Epithelial cell of proximal tubule (primary cell): ENCODE data around the gene RHBDF1. TPM values are rescaled to one million over a fixed set of nuclear protein-coding genes. Genes with fewer than 3 reads are reported as not detected.

Experiments used
- DNase-seq: peaks from one replicate; pipeline ENCODE4 v3.0.0-alpha.2; 2011; ENCODE audit warnings: low read depth
- H3K4me3 ChIP-seq: 2 replicates; pipeline ENCODE4 v1.5.1; 2011; ENCODE audit warnings: low read depth, mild to moderate bottlenecking, low read length
- total RNA-seq: library from RNA; depleted of rRNA; stranded (reverse); fragments of >200 nt; gene quantifications from 2 replicates; pipeline ENCODE4 v1.2.3, GENCODE V29; 2015
- TF ChIP-seq, protein P1 (sequence below): conservative IDR thresholded peaks from 2 replicates; pipeline ENCODE4 v1.5.1; 2012; ENCODE audit warnings: low read depth, mild to moderate bottlenecking, low read length

Gene RHBDF1
- total RNA-seq, 1 donor from 2014 or later: 21.2 TPM

DNA sequence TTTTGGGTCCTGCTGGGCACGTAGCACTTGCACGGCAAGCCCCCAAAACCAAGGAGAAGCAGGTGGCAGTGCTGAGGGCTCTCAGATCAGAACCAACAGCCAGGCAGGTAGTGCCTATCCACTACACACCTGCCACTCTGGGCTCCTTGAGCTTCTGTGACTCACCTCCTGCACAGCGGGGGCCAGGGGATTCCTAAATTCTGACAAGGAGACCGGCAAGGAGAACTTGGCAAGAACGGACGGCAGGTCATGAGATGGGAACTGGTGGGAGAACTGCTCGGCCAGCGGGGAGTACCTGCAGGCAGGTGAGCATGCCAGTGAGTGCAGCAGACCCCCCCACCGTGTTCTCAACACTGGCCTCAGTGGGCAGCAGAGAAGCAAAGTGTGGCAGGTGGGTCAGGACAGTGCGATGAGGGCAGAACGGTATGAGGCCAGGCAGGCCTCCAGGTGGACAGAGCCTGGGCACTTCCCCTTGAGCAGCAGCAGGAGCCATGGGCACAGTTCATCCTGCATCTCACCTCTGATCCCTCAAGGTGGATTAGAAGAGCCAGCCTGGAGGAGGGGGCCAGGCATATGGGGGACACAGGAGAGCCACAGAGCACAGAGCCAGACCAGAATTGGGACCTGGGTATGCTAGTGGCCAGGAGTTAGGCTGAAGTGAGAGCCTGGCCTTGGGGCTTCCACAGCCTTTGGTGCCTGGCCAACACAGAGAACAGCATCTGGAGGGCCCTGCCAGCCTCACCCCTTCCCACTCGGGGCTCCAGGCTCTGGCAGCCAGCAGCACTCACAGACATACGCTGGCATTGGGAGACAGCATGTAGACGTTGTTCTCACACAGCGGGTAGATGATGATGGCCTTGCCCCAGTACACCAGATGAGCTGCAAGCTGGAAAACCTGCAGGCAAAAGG lies 20.3 kb upstream of the RHBDF1 start:
- H3K4me3 ChIP-seq: no peak overlapping the region
- TF ChIP-seq, protein P1, sequence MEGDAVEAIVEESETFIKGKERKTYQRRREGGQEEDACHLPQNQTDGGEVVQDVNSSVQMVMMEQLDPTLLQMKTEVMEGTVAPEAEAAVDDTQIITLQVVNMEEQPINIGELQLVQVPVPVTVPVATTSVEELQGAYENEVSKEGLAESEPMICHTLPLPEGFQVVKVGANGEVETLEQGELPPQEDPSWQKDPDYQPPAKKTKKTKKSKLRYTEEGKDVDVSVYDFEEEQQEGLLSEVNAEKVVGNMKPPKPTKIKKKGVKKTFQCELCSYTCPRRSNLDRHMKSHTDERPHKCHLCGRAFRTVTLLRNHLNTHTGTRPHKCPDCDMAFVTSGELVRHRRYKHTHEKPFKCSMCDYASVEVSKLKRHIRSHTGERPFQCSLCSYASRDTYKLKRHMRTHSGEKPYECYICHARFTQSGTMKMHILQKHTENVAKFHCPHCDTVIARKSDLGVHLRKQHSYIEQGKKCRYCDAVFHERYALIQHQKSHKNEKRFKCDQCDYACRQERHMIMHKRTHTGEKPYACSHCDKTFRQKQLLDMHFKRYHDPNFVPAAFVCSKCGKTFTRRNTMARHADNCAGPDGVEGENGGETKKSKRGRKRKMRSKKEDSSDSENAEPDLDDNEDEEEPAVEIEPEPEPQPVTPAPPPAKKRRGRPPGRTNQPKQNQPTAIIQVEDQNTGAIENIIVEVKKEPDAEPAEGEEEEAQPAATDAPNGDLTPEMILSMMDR: no peak
- no peak for DNase-seq

DNA sequence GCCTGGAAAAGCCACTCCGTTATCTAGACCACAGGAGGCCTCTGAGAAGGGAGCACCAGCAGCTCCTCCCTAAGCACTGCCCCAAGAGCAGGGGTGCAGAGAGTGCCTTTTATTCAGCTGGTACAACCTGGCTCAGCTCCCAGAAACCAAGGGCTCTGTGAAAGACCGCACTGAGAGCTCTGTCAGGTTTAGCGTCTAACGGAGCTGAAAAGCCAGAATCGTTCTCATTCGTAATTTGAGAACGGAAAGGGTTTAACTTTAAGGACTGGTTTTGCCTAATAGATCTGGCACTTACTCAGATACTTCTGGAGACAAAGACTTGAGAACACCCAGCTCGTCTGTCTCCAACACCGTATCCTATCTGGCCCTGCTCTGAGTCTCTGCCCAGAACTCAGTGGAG lies 19.1 kb upstream of the RHBDF1 start:
- H3K4me3 ChIP-seq: no peak overlapping the region
- TF ChIP-seq, protein P1: no peak
- DNase-seq: no peak

DNA sequence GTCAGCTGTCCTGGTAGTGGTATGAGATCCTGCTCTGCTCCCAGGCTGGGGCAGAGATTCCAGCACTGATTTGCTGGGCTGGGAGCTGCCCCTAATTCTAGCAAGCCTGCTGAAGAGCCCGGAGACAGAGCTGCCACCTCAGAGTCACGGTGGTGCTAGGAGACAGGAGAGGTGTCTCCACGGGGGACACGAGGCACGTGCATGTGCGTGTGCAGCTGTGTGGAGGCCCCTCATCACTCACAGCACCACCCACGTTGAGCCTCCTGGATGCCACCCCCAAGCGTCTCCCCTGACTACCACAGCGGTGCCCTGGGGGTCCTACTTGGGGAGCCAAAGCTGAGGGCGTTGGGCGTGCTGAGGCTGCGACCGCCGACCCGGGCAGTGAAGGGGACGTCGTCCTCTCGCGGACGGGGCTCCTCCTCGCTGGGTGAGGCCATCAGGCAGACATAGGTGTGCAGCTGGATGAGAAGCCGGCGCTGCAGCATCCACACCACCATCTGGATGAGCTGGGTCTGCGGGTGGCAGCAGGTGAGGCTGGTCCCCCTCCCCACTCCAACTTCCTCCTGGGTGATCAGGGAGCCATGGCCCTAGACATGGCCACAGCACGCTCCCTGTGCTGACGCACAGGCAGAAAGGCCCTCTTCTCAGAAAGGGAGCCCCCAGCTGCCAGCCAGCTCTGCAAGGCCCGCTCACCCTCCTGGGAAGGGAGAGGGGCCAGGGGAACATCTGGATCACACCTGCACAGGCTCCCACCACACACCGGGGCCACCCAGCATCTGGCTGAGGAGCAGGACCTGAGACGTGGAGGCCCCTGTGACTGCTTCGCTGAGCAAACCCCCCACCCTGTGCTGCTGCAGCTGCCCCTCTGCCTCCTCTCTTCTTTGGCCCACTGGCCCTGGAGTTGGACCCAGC lies 17.2 kb upstream of the RHBDF1 start:
- TF ChIP-seq, protein P1: no peak
- H3K4me3 ChIP-seq: no peak overlapping the region
- no peak for DNase-seq

DNA sequence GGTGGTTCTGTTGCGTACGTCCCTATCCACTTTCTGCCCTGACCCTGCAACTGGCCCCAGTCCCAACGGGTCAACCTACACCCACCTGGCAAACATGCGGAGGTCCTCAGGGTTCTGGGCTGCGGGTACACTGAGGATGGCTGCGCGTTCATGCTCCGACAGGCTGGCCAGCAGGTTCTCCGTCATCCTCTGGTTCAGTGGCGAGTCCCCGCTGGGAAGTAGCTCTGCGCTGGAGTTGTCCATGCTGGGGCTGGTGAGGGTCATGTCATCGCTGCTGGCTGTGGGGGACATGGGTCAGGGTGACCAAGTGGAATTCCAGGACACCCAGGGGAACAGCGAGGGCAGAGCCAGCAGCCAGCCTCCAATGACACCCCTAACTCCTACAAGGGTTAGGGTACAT lies 16.2 kb upstream of the RHBDF1 start:
- no peak overlapping the region for H3K4me3 ChIP-seq
- TF ChIP-seq, protein P1: no peak
- no peak for DNase-seq

DNA sequence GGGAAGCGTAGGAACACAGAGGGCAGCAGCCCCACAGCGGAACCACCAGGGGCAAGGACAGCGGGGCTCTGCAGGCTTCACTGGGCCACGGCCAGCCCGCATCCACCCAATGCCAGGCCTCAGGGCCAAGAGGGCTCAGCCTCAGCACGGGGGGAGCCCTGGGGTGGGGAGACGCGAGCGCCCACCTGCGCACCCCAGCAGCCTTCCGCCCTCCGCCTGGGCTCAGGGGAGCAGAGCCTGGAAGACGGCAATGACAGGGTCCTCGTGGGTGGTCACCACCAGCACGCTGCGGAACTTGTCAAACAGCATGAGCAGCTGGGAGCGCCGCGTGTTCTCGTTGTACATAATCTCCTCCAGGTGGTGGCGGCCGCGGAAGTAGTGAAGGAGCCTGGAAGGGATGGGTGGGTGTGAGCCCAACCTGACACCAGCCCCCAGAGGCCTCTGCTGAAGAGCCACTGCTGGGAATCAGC lies 14.1 kb upstream of the RHBDF1 start:
- DNase-seq: no peak
- TF ChIP-seq, protein P1: no peak
- H3K4me3 ChIP-seq: no peak overlapping the region

DNA sequence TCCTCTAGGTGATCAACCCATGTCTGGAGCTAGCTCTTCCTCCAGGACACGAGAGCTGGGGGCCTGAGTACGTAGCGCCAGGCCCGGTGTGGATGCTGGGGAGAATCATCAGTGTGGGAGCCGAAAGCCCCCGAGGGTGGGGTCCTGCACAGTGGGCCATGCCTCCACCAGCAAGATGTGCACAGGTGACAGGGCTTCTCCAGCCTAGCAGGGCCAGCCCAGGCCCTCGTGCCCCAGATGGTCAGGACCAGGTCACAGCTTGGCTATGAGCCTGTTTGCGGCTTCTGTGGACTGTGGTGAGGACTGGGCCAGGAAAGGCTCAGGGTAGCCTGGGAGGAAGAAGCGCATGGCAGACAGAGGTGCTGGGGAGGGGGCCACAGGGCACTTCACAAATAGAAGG lies 13.4 kb upstream of the RHBDF1 start:
- no peak for DNase-seq
- H3K4me3 ChIP-seq: no peak overlapping the region
- TF ChIP-seq, protein P1: no peak
